ES-I3 (cell line): ENCODE data around the gene AGPAT3.

Experiments used
- H3K36me3 ChIP-seq: 2 replicates; pipeline ENCODE4 v1.6.1; 2013; ENCODE audit warnings: mild to moderate bottlenecking, low read length, control low read depth, moderate library complexity; ENCODE audit not compliant: insufficient read depth
- H3K4me1 ChIP-seq: 2 replicates; pipeline ENCODE4 v1.6.1; 2013; ENCODE audit warnings: mild to moderate bottlenecking, control low read depth, low read length; ENCODE audit not compliant: insufficient read depth
- H3K9ac ChIP-seq: 2 replicates; pipeline ENCODE4 v1.6.1; 2013; ENCODE audit warnings: low read depth, mild to moderate bottlenecking, low read length, moderate library complexity
- H3K9me3 ChIP-seq: 2 replicates; pipeline ENCODE4 v1.6.1; 2013; ENCODE audit warnings: mild to moderate bottlenecking, low read length, moderate library complexity; ENCODE audit not compliant: control insufficient read depth, insufficient read depth

Gene AGPAT3

DNA sequence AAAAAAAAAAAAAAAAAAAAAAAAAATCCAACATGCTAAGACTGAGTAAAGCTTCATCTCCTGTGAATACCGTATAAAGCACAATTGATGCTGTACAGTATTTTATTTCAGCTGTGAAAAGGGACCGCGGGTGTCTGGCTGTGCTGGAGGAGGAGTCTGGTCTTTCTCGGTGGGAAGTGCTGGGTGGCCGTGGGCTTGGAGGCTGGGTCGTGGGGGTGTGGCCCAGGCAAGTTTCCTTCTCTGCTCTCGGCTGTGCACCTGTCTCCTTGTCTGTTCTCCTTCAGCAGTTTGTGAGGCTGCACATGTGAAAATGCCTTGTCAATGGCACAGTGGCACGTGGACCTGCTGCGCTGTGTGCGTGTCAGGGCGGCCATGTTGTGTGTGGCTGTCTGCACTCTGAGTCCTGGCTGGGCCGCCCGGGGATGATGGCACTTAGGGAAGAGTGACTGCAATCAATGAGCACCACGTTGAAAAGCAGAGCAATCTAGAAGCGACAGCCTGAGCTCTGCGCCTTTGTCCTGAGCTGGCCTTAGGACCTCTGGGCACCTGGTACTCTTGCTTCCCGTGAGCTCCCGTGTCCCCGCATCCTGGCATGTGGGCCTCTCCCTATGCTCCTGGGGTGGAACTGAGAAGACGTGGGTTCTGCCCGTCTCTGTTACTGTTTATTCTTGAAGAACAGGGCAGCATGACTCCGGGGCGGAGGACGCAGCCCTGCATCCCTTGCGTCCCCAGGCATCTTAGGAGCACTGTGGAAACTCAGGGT, 14.5 kb downstream of the AGPAT3 start:
- Histone ChIP-seq H3K36me3 (no peaks in the 10 kb centered on the region), H3K4me1 (peaks cover 4% of the 10 kb centered on the region; the same call in 1 of the 2 replicates), H3K9ac (no peak overlapping the region), H3K9me3 (no peaks in the 10 kb centered on the region; the same call in 1 of the 2 replicates)

- no peaks in the 10 kb centered on the region for H3K9me3 ChIP-seq
- peaks cover 7% of the 10 kb centered on the region; the same call in 1 of the 2 replicates for H3K4me1 ChIP-seq
- H3K36me3 ChIP-seq: no peaks in the 10 kb centered on the region
- no peak overlapping the region for H3K9ac ChIP-seq
Observed at GRCh38 chr21:43880111-43880985, 15.3 kb downstream of the AGPAT3 start.

- Histone ChIP-seq H3K36me3 (no peaks in the 10 kb centered on the region), H3K4me1 (peaks cover 7% of the 10 kb centered on the region; the same call in 1 of the 2 replicates), H3K9ac (no peak overlapping the region), H3K9me3 (no peaks in the 10 kb centered on the region)
Observed at GRCh38 chr21:43881283-43881682, 16.3 kb downstream of the AGPAT3 start.

- H3K9ac ChIP-seq: no peak overlapping the region
- no peaks in the 10 kb centered on the region for H3K36me3 ChIP-seq
- H3K9me3 ChIP-seq: no peaks in the 10 kb centered on the region
- H3K4me1 ChIP-seq: peaks cover 7% of the 10 kb centered on the region; the same call in 1 of the 2 replicates
Observed at GRCh38 chr21:43881935-43882334, 16.9 kb downstream of the AGPAT3 start.

- Histone ChIP-seq H3K9me3 (no peaks in the 10 kb centered on the region), H3K4me1 (peaks cover 7% of the 10 kb centered on the region; the same call in 1 of the 2 replicates), H3K36me3 (no peaks in the 10 kb centered on the region), H3K9ac (no peak overlapping the region)
Observed at GRCh38 chr21:43882952-43883545, 18.0 kb downstream of the AGPAT3 start.

GRCh38 chr21:43884012-43884860, 19.2 kb downstream of the AGPAT3 start:
- Histone ChIP-seq H3K9me3 (no peaks in the 10 kb centered on the region), H3K4me1 (peaks cover 10% of the 10 kb centered on the region), H3K36me3 (no peaks in the 10 kb centered on the region), H3K9ac (no peak overlapping the region; the same call in 1 of the 2 replicates)

DNA sequence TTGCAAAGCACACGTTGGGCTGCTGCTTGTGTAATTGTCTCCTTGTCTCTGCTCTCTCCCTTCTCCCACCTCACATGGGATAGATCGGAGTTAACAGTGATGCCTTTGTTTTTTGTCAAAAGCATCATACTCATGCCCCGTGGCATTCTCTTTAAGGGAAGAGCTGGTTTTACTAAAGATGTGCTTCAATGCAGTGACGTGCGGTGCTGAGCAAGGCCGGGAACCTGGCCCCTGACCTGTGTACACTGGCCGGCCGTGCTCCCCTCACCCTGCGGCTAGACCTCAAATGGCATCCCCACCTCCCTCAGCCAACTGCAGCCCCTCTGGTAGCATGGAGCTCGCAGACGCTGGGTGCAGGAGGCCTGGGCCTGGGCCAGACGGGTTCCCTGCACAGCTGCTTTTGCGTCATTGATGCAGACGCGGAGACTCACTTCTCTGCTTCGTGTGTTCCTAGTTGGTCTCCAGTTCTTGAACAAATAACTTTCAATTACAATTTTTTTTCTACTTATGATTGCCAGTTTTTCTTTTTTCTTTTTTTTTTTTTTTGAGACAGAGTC, 19.9 kb downstream of the AGPAT3 start:
- H3K9ac ChIP-seq: no peak overlapping the region
- H3K4me1 ChIP-seq: peaks cover 17% of the 10 kb centered on the region
- no peaks in the 10 kb centered on the region for H3K36me3 ChIP-seq
- no peaks in the 10 kb centered on the region for H3K9me3 ChIP-seq

DNA sequence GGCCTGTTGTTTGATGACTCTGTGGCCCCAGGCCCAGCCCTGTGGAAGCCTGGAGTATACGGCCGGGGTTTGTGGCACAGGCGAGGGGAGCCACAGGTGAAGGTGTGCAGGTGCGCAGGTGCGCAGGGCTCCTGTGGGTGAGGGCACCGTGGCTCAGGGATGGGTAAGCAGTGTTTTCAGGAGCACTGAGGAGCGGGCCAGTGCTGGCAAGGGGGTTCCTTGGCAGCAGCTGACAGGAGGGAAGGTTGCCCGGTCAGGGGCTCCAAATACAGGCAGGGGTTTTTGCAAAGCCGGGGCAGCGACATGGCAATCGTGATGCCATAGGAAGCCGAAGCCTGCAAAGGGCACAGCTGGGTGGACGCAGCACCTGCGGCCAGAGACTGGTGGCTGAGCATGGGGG, 20.7 kb downstream of the AGPAT3 start:
- no peaks in the 10 kb centered on the region for H3K9me3 ChIP-seq
- no peaks in the 10 kb centered on the region for H3K36me3 ChIP-seq
- H3K9ac ChIP-seq: no peak overlapping the region
- H3K4me1 ChIP-seq: peaks cover 18% of the 10 kb centered on the region

GRCh38 chr21:43886565-43886964, 21.5 kb downstream of the AGPAT3 start:
- no peak overlapping the region for H3K9ac ChIP-seq
- peaks cover 18% of the 10 kb centered on the region for H3K4me1 ChIP-seq
- no peaks in the 10 kb centered on the region for H3K9me3 ChIP-seq
- H3K36me3 ChIP-seq: no peaks in the 10 kb centered on the region

DNA sequence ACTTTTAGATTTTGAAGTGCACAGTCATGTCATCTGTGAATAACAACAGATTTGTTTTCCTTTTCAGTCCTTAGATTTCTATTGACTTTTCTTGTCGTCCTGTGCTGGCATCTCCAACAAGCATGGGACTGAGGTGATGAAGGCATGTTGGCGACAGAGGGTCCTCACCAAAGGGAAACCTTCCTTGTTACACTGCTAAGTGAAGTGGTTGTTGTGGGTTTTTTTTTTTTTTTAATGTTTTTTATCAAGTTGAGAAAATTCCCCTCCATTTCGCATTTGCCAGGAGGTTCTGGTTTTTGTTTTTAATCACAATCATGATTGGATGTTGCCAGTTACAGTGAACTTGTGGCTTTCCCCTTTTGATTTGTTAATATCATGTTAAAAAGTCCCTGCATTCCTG, 24.0 kb downstream of the AGPAT3 start:
- no peaks in the 10 kb centered on the region for H3K36me3 ChIP-seq
- no peaks in the 10 kb centered on the region; the same call in 1 of the 2 replicates for H3K9me3 ChIP-seq
- H3K4me1 ChIP-seq: peaks cover 18% of the 10 kb centered on the region
- no peak overlapping the region for H3K9ac ChIP-seq

- no peaks in the 10 kb centered on the region; the same call in 1 of the 2 replicates for H3K9me3 ChIP-seq
- H3K36me3 ChIP-seq: no peaks in the 10 kb centered on the region
- peaks cover 11% of the 10 kb centered on the region for H3K4me1 ChIP-seq
- H3K9ac ChIP-seq: no peak overlapping the region
Observed at GRCh38 chr21:43890042-43890441, 25.0 kb downstream of the AGPAT3 start.

GRCh38 chr21:43892334-43892733, 27.3 kb downstream of the AGPAT3 start:
- H3K9me3 ChIP-seq: no peaks in the 10 kb centered on the region; the same call in 1 of the 2 replicates
- H3K36me3 ChIP-seq: no peaks in the 10 kb centered on the region
- H3K4me1 ChIP-seq: peaks cover 11% of the 10 kb centered on the region
- H3K9ac ChIP-seq: no peak overlapping the region

- peaks cover 11% of the 10 kb centered on the region for H3K4me1 ChIP-seq
- H3K9me3 ChIP-seq: no peaks in the 10 kb centered on the region; the same call in 1 of the 2 replicates
- H3K9ac ChIP-seq: no peak overlapping the region
- no peaks in the 10 kb centered on the region for H3K36me3 ChIP-seq
Observed at GRCh38 chr21:43892984-43893535, 28.0 kb downstream of the AGPAT3 start.
